Posterior cingulate gyrus (tissue), 11 donors: ENCODE results near the gene PCDHA11.
"Not testable (repeated sequence)": the region's sequence is repeated elsewhere in the genome, so short reads cannot be mapped to it uniquely, and the experiment has no call there.

Experiments used
- DNase-seq, 10 donors: peaks; one replicate each; pipeline versions ENCODE4 v3.0.0 to v3.0.0-alpha.2; 2020 to 2021; ENCODE audit warnings: mixed read lengths in 3 of 10
- intact Hi-C: fragments of 100-400 bp; cut with DNase I; formaldehyde crosslinking; loops from one replicate; pipeline ENCODE4 v1.15.1; 2023

PCDHA11 gene

GRCh38 chr5:140868721-140869554 lies at the start of gene PCDHA11:
Gene PCDHA11 (plus strand): TSS chr5:140868957. CDS start chr5:140869104, 147 bp downstream.
- intact Hi-C loops: loop anchor here (2.0 kb wide), 1 partner anchor 172 kb away; no protein-coding TSS in a partner anchor
- peak in 2 of 10 donors; percentile 5 to 75 for DNase-seq

- intact Hi-C loops: no loop called here
- DNase-seq: peak in 6 of 10 donors; percentile 42 to 87 (median 65)
These were observed 47.1 kb upstream of the PCDHA11 start, which contains the start of gene PCDHA5 for GRCh38 chr5:140821375-140822280. Gene PCDHA5 (plus strand): TSS chr5:140821613.

GRCh38 chr5:140822281-140822629 lies 46.5 kb upstream of the PCDHA11 start:
- intact Hi-C loops: no loop called here
- DNase-seq: peak in 1 of 10 donors; percentile 28

GRCh38 chr5:140822969-140823368 lies 45.8 kb upstream of the PCDHA11 start:
- peak in 1 of 10 donors; percentile 48 for DNase-seq
- intact Hi-C loops: not testable (repeated sequence)

- peak in 2 of 10 donors; percentile 61 to 82 for DNase-seq
- intact Hi-C loops: no loop called here
These were observed 45.3 kb upstream of the PCDHA11 start for GRCh38 chr5:140823475-140823874.

- intact Hi-C loops: no loop called here
These were observed 40.9 kb upstream of the PCDHA11 start, which contains the start of gene PCDHA6 for GRCh38 chr5:140827704-140828361. Gene PCDHA6 (plus strand): TSS chr5:140827960. CDS start chr5:140828092, 132 bp downstream.

GRCh38 chr5:140828362-140828737 lies 40.4 kb upstream of the PCDHA11 start:
- no peak for DNase-seq
- intact Hi-C loops: no loop called here

More at GRCh38 chr5:140827704-140828361, 40.9 kb upstream of the PCDHA11 start, which contains the start of gene PCDHA6:
- no peak for DNase-seq

GRCh38 chr5:140829511-140830501 lies 39.0 kb upstream of the PCDHA11 start:
- intact Hi-C loops: not testable (repeated sequence)

GRCh38 chr5:140833993-140834392 lies 34.8 kb upstream of the PCDHA11 start, which contains the start of gene PCDHA7:
Gene PCDHA7 (plus strand): TSS chr5:140834269. CDS start chr5:140834384, 115 bp downstream.
- no peak for DNase-seq
- intact Hi-C loops: no loop called here

More at GRCh38 chr5:140829511-140830501, 39.0 kb upstream of the PCDHA11 start:
- peak in 3 of 10 donors; percentile 50 to 76 (median 59) for DNase-seq

- intact Hi-C loops: not testable (repeated sequence)
- peak in 2 of 10 donors; percentile 57 for DNase-seq
These were observed 34.2 kb upstream of the PCDHA11 start for GRCh38 chr5:140834439-140835008.

GRCh38 chr5:140835622-140836510 lies 32.9 kb upstream of the PCDHA11 start:
- intact Hi-C loops: no loop called here
- DNase-seq: peak in 2 of 10 donors; percentile 71 to 84

- intact Hi-C loops: no loop called here
These were observed 27.5 kb upstream of the PCDHA11 start, which contains the start of gene PCDHA8 for GRCh38 chr5:140840978-140841962. Gene PCDHA8 (plus strand): TSS chr5:140841187. CDS start chr5:140841322, 135 bp downstream.

GRCh38 chr5:140842798-140843733 lies 25.7 kb upstream of the PCDHA11 start:
- intact Hi-C loops: no loop called here
- DNase-seq: peak in 2 of 10 donors; percentile 55 to 74

More at GRCh38 chr5:140840978-140841962, 27.5 kb upstream of the PCDHA11 start, which contains the start of gene PCDHA8:
- peak in 4 of 10 donors; percentile 53 to 82 (median 72) for DNase-seq

GRCh38 chr5:140848139-140849102 lies 20.3 kb upstream of the PCDHA11 start, which contains the start of gene PCDHA9:
Gene PCDHA9 (plus strand): TSS chr5:140848382. CDS start chr5:140848496, 114 bp downstream.
- intact Hi-C loops: not testable (repeated sequence)
- peak in 1 of 10 donors; percentile 55 for DNase-seq
